GM23338 (cell line): ENCODE data around the gene S100A1. TPM values are rescaled to one million over a fixed set of nuclear protein-coding genes. Genes with fewer than 3 reads are reported as not detected.

Source experiments
- ATAC-seq: fragments of 200-7000 bp; cut with Tn5 transposase; 3 replicates; pipeline ENCODE4 v1.9.1; 2020
- DNase-seq: peaks from one replicate; pipeline ENCODE4 v3.0.0-alpha.2; 2015; ENCODE audit warnings: low spot score
- H2AFZ ChIP-seq: fragments of 200-600 bp; sonication (generic); 2 replicates; pipeline ENCODE4 v1.8.0; 2016; ENCODE audit warnings: antibody characterized with exemption, mild to moderate bottlenecking, moderate library complexity
- H3F3A ChIP-seq: fragments of 200-600 bp; sonication (generic); replicated peaks from 2 replicates; pipeline ENCODE4 v1.8.0; 2017; ENCODE audit warnings: antibody characterized with exemption, mixed run types, low read depth
- H3K27ac ChIP-seq: fragments of 200-600 bp; sonication (generic); 2 replicates; pipeline ENCODE4 v1.6.1; 2016; ENCODE audit warnings: low read depth
- H3K27me3 ChIP-seq: fragments of 200-600 bp; sonication (generic); 2 replicates; pipeline ENCODE4 v1.8.0; 2016; ENCODE audit warnings: mild to moderate bottlenecking, mixed run types, moderate library complexity; ENCODE audit not compliant: insufficient read depth
- H3K36me3 ChIP-seq: fragments of 200-600 bp; sonication (generic); 2 replicates; pipeline ENCODE4 v1.8.0; 2016; ENCODE audit warnings: mild to moderate bottlenecking; ENCODE audit not compliant: insufficient read depth
- H3K4me1 ChIP-seq: fragments of 200-600 bp; sonication (generic); 2 replicates; pipeline ENCODE4 v1.8.0; 2016; ENCODE audit warnings: mild to moderate bottlenecking, moderate library complexity; ENCODE audit not compliant: insufficient read depth
- H3K4me2 ChIP-seq: fragments of 200-600 bp; sonication (generic); 2 replicates; pipeline ENCODE4 v1.7.1; 2017; ENCODE audit warnings: mixed run types
- H3K4me3 ChIP-seq: fragments of 200-600 bp; sonication (generic); 2 replicates; pipeline ENCODE4 v1.6.1; 2016; ENCODE audit warnings: mixed run types
- H3K79me2 ChIP-seq: fragments of 200-600 bp; sonication (generic); replicated peaks from 2 replicates; pipeline ENCODE4 v1.8.0; 2017; ENCODE audit warnings: mild to moderate bottlenecking; ENCODE audit not compliant: insufficient read depth
- H3K9me2 ChIP-seq: fragments of 200-600 bp; sonication (generic); 2 replicates; pipeline ENCODE4 v1.8.0; 2017; ENCODE audit not compliant: insufficient read depth
- H4K20me1 ChIP-seq: fragments of 200-600 bp; sonication (generic); replicated peaks from 2 replicates; pipeline ENCODE4 v1.8.0; 2017; ENCODE audit warnings: mild to moderate bottlenecking; ENCODE audit not compliant: insufficient read depth
- H3K27ac Mint-ChIP-seq: 2 replicates; pipeline ENCODE4 v1.8.0; 2020; ENCODE audit warnings: inconsistent platforms, mild to moderate bottlenecking, moderate library complexity, mixed read lengths
- H3K27me3 Mint-ChIP-seq: 3 replicates; pipeline ENCODE4 v1.8.0; 2022; ENCODE audit warnings: low read depth, mild to moderate bottlenecking, moderate library complexity, mixed read lengths, inconsistent platforms; ENCODE audit not compliant: insufficient read depth, poor library complexity
- H3K36me3 Mint-ChIP-seq: 3 replicates; pipeline ENCODE4 v1.8.0; 2021; ENCODE audit warnings: low read depth, mild to moderate bottlenecking, inconsistent platforms, moderate library complexity, mixed read lengths
- H3K4me1 Mint-ChIP-seq: 3 replicates; pipeline ENCODE4 v1.8.0; 2020; ENCODE audit warnings: mild to moderate bottlenecking, inconsistent platforms, mixed read lengths
- H3K4me3 Mint-ChIP-seq: 3 replicates; pipeline ENCODE4 v1.8.0; 2021; ENCODE audit warnings: moderate library complexity, mild to moderate bottlenecking, inconsistent platforms, mixed read lengths
- H3K9me3 Mint-ChIP-seq: 3 replicates; pipeline ENCODE4 v1.8.0; 2020; ENCODE audit warnings: moderate library complexity, mild to moderate bottlenecking, inconsistent platforms, mixed read lengths
- CREB1 ChIP-seq: fragments of 250-450 bp; sonication (Bioruptor Pico); IDR thresholded peaks from 2 replicates; pipeline ENCODE4 v1.5.0; 2020; ENCODE audit warnings: low read depth, mild to moderate bottlenecking, moderate library complexity
- CTCF ChIP-seq, 2 experiments: fragments of 200-600 bp in 1 of 2; sonication (generic) in 1 of 2; conservative IDR thresholded peaks; 2 replicates each; pipeline versions ENCODE4 v1.5.1 to v1.6.1; 2016 to 2017; ENCODE audit warnings: antibody characterized with exemption in 2 of 2, low read depth in 2 of 2, mild to moderate bottlenecking in 2 of 2, moderate library complexity in 1 of 2
- ETS1 ChIP-seq: IDR thresholded peaks from 2 replicates; pipeline ENCODE4 v1.6.1; 2016; ENCODE audit warnings: antibody characterized with exemption
- EZH2 ChIP-seq: fragments of 200-600 bp; sonication (generic); IDR thresholded peaks from one replicate; pipeline ENCODE4 v1.8.0; 2017; ENCODE audit warnings: antibody characterized with exemption, mild to moderate bottlenecking, low read depth; ENCODE audit not compliant: unreplicated experiment
- EZH2phosphoT487 ChIP-seq: fragments of 200-600 bp; sonication (generic); IDR thresholded peaks from one replicate; pipeline ENCODE4 v1.8.1; 2018; ENCODE audit warnings: antibody characterized with exemption; ENCODE audit not compliant: unreplicated experiment
- JUNB ChIP-seq: IDR thresholded peaks from one replicate; pipeline ENCODE4 v1.6.1; 2016; ENCODE audit warnings: antibody characterized with exemption; ENCODE audit not compliant: unreplicated experiment
- NANOG ChIP-seq: IDR thresholded peaks from 2 replicates; pipeline ENCODE4 v1.6.1; 2016; ENCODE audit warnings: antibody characterized with exemption, borderline replicate concordance
- POLR2AphosphoS5 ChIP-seq: IDR thresholded peaks from 2 replicates; pipeline ENCODE4 v1.6.1; 2016; ENCODE audit warnings: antibody characterized with exemption, low read depth
- REST ChIP-seq: IDR thresholded peaks from one replicate; pipeline ENCODE4 v1.6.1; 2018; ENCODE audit warnings: antibody characterized with exemption; ENCODE audit not compliant: unreplicated experiment
- ZNF114 ChIP-seq: fragments of 250-450 bp; sonication (Bioruptor Pico); IDR thresholded peaks from 2 replicates; pipeline ENCODE4 v1.5.0; 2020; ENCODE audit warnings: mild to moderate bottlenecking, moderate library complexity
- ZNF462 ChIP-seq: fragments of 250-450 bp; sonication (Bioruptor Pico); IDR thresholded peaks from 2 replicates; pipeline ENCODE4 v1.5.0; 2020; ENCODE audit warnings: mild to moderate bottlenecking, moderate library complexity
- polyA plus RNA-seq: library from polyadenylated mRNA; unstranded; fragments of >200 nt; fragmentation: Nextera tagmentation; extraction: Ambion mirVana; gene quantifications from 2 replicates; pipeline ENCODE4 v1.2.1, GENCODE V29; 2016
- total RNA-seq: library from RNA; depleted of rRNA; stranded (reverse); fragments of >200 nt; shearing (Covaris generic); gene quantifications from 2 replicates; pipeline ENCODE4 v1.2.3, GENCODE V29; 2014

Gene S100A1
- total and polyA plus RNA-seq, 2 experiments from 2014 or later, result 0.13 to 0.66 TPM

- H3K4me1 ChIP-seq, result peaks cover 17% of the 10 kb centered on the region
- peaks cover 50% of the 10 kb centered on the region for H3K4me1 Mint-ChIP-seq
- H3K27me3 Mint-ChIP-seq, result peaks cover 14% of the 10 kb centered on the region
- H3K9me2 ChIP-seq, result 0 out of 2 replicates have a peak, but pooled peaks cover 3% of the 10 kb centered on the region
- no peaks in the 10 kb centered on the region for H3K27me3 ChIP-seq
- H3K9me3 Mint-ChIP-seq, result no peaks in the 10 kb centered on the region
- H3K4me3 Mint-ChIP-seq, result peak within 1 kb of the TSS; percentile 82
- DNase-seq (peak; percentile 99), ATAC-seq (peak; percentile 94)
- H3F3A ChIP-seq, result 0 out of 2 replicates have a peak, but pooled peaks cover 2% of the 10 kb centered on the region
- no peaks in the 10 kb centered on the region for H3K79me2 ChIP-seq
- H4K20me1 ChIP-seq, result no peaks in the 10 kb centered on the region
- H3K4me3 ChIP-seq, result peak within 1 kb of the TSS; percentile 70
- TF ChIP-seq EZH2phosphoT487, result no peak
- no peak for TF ChIP-seq ETS1
- no peak for TF ChIP-seq ZNF114 (CRISPR knock-in tag)
- TF ChIP-seq CREB1 (CRISPR knock-in tag), result no peak
- TF ChIP-seq REST, result no peak
- peak; percentile 83 to 93 for TF ChIP-seq CTCF (conservative IDR thresholded peaks at IDR 0.05; ENCODE audit: low read depth in 2 of 2)
- TF ChIP-seq JUNB, result no peak
- peak; percentile 58; the same call in 1 of the 2 replicates for TF ChIP-seq ZNF462
- TF ChIP-seq EZH2, result no peak
- peak; percentile 14; the same call in 1 of the 2 replicates for TF ChIP-seq NANOG
- TF ChIP-seq POLR2AphosphoS5, result peak; percentile 97
- H2AFZ ChIP-seq, result peak within 1 kb of the TSS; percentile 94
- H3K27ac Mint-ChIP-seq, result peak within 1 kb of the TSS; percentile 89
- peak within 1 kb of the TSS; percentile 94 for H3K4me2 ChIP-seq
- H3K27ac ChIP-seq, result peak within 1 kb of the TSS; percentile 73; the same call in 1 of the 2 replicates
- H3K36me3 ChIP-seq, result no peaks in the 10 kb centered on the region
- peaks cover 29% of the 10 kb centered on the region for H3K36me3 Mint-ChIP-seq
Measured at GRCh38 chr1:153626904-153627714, 1.1 kb upstream of the S100A1 start, which contains the start of gene S100A13. S100A13 (minus strand) TSS chr1:153627505; CDS start chr1:153626472, 1,033 bp downstream.
